ENCODE results near the gene OTOP2. TPM values are rescaled to one million over a fixed set of nuclear protein-coding genes. Genes with fewer than 3 reads are reported as not detected.

The OTOP2 gene
- total and polyA plus RNA-seq, 2 experiments from 2014 or later = not detected

DNA sequence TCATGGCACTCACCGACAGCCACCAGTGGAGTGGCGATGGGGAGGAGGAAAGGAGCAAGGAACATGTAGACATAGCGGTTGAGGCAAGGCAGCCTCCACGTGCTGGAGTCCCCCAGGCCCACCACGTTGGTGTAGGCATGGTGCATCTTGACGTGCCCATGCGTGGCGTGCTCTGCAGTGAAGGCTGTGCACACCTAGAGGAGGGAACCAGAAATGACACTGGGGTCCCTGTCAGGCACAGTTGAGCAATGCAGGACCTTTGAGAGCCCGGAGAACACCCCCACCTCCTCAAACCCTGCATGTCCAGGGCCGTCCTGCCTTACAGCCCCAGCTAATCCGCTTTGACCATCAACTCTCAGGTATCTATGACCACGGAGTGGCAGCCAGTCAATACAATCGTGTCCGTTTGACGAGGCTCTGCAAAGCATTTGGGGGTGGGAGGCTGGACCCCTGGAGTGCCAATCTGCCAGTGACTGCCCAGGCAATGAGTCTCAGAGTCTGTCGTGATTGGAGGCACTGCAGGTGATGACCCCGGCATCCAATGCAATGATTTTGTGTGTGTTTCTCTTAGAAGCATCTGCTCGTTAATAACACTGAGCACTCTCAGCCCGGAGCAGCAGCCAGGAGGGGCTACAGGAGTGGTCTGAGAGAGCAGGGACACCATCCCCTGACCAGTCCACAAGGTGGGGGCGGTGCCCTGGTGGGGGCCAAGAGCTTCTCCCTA lies 41.4 kb upstream of the OTOP2 start:
- in situ Hi-C loops (cut with MboI) = no loop called here
- H3K9me2 ChIP-seq (ENCODE audit: insufficient read depth) = no peaks in the 10 kb centered on the region
- H3K36me3 ChIP-seq (ENCODE audit: low read depth) = no peaks in the 10 kb centered on the region
- peaks cover 16% of the 10 kb centered on the region; the same call in 1 of the 2 replicates for H3K27me3 ChIP-seq (replicated peaks; ENCODE audit: insufficient read depth)
- TF ChIP-seq EZH2 (IDR thresholded peaks at IDR 0.05; ENCODE audit: insufficient read depth, poor library complexity, severe bottlenecking) (no peak), EZH2phosphoT487 (IDR thresholded peaks at IDR 0.05; ENCODE audit: insufficient read depth, low read depth) (no peak)
- no peaks in the 10 kb centered on the region for H3F3A ChIP-seq (ENCODE audit: insufficient read depth)
- no peaks in the 10 kb centered on the region for H3K79me2 ChIP-seq (ENCODE audit: insufficient read depth)
- H2AFZ ChIP-seq = no peak overlapping the region
- DNase-seq = no peak
- H4K20me1 ChIP-seq (ENCODE audit: insufficient read depth) = no peaks in the 10 kb centered on the region
- H3K9me3 ChIP-seq (ENCODE audit: low read depth) = no peaks in the 10 kb centered on the region
- no peak overlapping the region for H3K27ac ChIP-seq
- no peak overlapping the region for H3K4me2 ChIP-seq (ENCODE audit: unreplicated experiment)
- H3K9ac ChIP-seq = no peak overlapping the region
- 34 to 41% methylated on average over 20 of the region's 20 CpGs for WGBS, 2 experiments (ENCODE audit: low coverage in 1 of 2, low lambda C conversion rate in 2 of 2, missing lambda C conversion rate in 2 of 2)
- H3K4me3 ChIP-seq = no peak overlapping the region
- no peaks in the 10 kb centered on the region for H3K4me1 ChIP-seq (ENCODE audit: insufficient read depth)

DNA sequence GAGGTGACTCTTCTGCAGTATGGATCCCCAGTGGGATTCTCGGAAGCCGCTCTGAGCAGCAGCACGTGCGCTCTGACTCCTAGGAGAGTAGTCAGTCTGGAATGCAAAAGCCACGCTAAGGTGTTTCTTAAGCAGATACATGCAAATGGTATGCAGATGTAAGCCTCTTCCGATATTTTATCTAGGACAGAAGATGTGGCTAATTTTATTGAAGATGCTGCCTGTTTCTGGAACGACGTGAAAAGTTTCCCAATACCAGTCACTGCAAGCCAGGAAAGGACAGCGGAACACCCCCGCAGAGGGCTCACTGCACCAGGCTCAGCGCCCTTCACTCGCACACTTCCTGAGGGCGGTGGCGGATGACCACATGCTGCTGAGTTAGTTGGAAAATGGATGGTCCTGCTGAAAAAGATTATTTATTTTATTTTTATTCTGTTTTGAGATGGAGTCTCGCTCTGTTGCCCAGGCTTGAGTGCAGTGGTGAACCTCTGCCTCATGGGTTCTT lies 40.8 kb upstream of the OTOP2 start:
- Histone ChIP-seq H3K9me2 (ENCODE audit: insufficient read depth) (no peaks in the 10 kb centered on the region), H3F3A (ENCODE audit: insufficient read depth) (no peaks in the 10 kb centered on the region), H4K20me1 (ENCODE audit: insufficient read depth) (no peaks in the 10 kb centered on the region), H3K4me1 (ENCODE audit: insufficient read depth) (no peaks in the 10 kb centered on the region), H3K9me3 (ENCODE audit: low read depth) (no peaks in the 10 kb centered on the region), H3K4me2 (ENCODE audit: unreplicated experiment) (no peak overlapping the region), H2AFZ (no peak overlapping the region), H3K9ac (no peak overlapping the region), H3K4me3 (no peak overlapping the region), H3K27me3 (replicated peaks; ENCODE audit: insufficient read depth) (peaks cover 16% of the 10 kb centered on the region; the same call in 1 of the 2 replicates), H3K79me2 (ENCODE audit: insufficient read depth) (no peaks in the 10 kb centered on the region), H3K36me3 (ENCODE audit: low read depth) (no peaks in the 10 kb centered on the region), H3K27ac (no peak overlapping the region)
- TF ChIP-seq EZH2phosphoT487 (IDR thresholded peaks at IDR 0.05; ENCODE audit: insufficient read depth, low read depth) (no peak), EZH2 (IDR thresholded peaks at IDR 0.05; ENCODE audit: insufficient read depth, poor library complexity, severe bottlenecking) (no peak)
- in situ Hi-C loops (cut with MboI) = no loop called here
- peak; percentile 60 for DNase-seq
- WGBS, 2 experiments (ENCODE audit: low coverage in 1 of 2, low lambda C conversion rate in 2 of 2, missing lambda C conversion rate in 2 of 2) = 58 to 60% methylated on average over 15 of the region's 15 CpGs

- Histone ChIP-seq H3K27me3 (replicated peaks; ENCODE audit: insufficient read depth) (peaks cover 30% of the 10 kb centered on the region), H3K4me3 (no peak overlapping the region), H3K9me2 (ENCODE audit: insufficient read depth) (no peaks in the 10 kb centered on the region), H3F3A (ENCODE audit: insufficient read depth) (no peaks in the 10 kb centered on the region), H3K4me2 (ENCODE audit: unreplicated experiment) (no peak overlapping the region), H3K9ac (no peak overlapping the region), H3K9me3 (ENCODE audit: low read depth) (no peaks in the 10 kb centered on the region), H3K4me1 (ENCODE audit: insufficient read depth) (no peaks in the 10 kb centered on the region), H3K36me3 (ENCODE audit: low read depth) (no peaks in the 10 kb centered on the region), H2AFZ (no peak overlapping the region), H3K27ac (no peak overlapping the region), H3K79me2 (ENCODE audit: insufficient read depth) (no peaks in the 10 kb centered on the region), H4K20me1 (ENCODE audit: insufficient read depth) (no peaks in the 10 kb centered on the region)
- WGBS, 2 experiments (ENCODE audit: low coverage in 1 of 2, low lambda C conversion rate in 2 of 2, missing lambda C conversion rate in 2 of 2) = 41 to 42% methylated on average over 13 of the region's 13 CpGs
- TF ChIP-seq EZH2 (IDR thresholded peaks at IDR 0.05; ENCODE audit: insufficient read depth, poor library complexity, severe bottlenecking) (no peak), EZH2phosphoT487 (IDR thresholded peaks at IDR 0.05; ENCODE audit: insufficient read depth, low read depth) (no peak)
- no peak for DNase-seq
- in situ Hi-C loops (cut with MboI) = no loop called here
Measured at GRCh38 chr17:74888469-74888868, 35.6 kb upstream of the OTOP2 start.

GRCh38 chr17:74890554-74890953 lies 33.5 kb upstream of the OTOP2 start:
- no peaks in the 10 kb centered on the region for H3K9me2 ChIP-seq (ENCODE audit: insufficient read depth)
- no peak overlapping the region for H3K4me2 ChIP-seq (ENCODE audit: unreplicated experiment)
- no peak for DNase-seq
- no peak overlapping the region for H3K9ac ChIP-seq
- no peaks in the 10 kb centered on the region for H3K9me3 ChIP-seq (ENCODE audit: low read depth)
- no peaks in the 10 kb centered on the region for H3F3A ChIP-seq (ENCODE audit: insufficient read depth)
- no peak overlapping the region for H2AFZ ChIP-seq
- H3K4me1 ChIP-seq (ENCODE audit: insufficient read depth) = no peaks in the 10 kb centered on the region
- no peaks in the 10 kb centered on the region for H3K79me2 ChIP-seq (ENCODE audit: insufficient read depth)
- H3K27ac ChIP-seq = no peak overlapping the region
- in situ Hi-C loops (cut with MboI) = no loop called here
- peaks cover 49% of the 10 kb centered on the region for H3K27me3 ChIP-seq (replicated peaks; ENCODE audit: insufficient read depth)
- no peak for TF ChIP-seq EZH2 (IDR thresholded peaks at IDR 0.05; ENCODE audit: insufficient read depth, poor library complexity, severe bottlenecking)
- no peak for TF ChIP-seq EZH2phosphoT487 (IDR thresholded peaks at IDR 0.05; ENCODE audit: insufficient read depth, low read depth)
- no peaks in the 10 kb centered on the region for H4K20me1 ChIP-seq (ENCODE audit: insufficient read depth)
- no peak overlapping the region for H3K4me3 ChIP-seq
- no peaks in the 10 kb centered on the region for H3K36me3 ChIP-seq (ENCODE audit: low read depth)
- WGBS, 2 experiments (ENCODE audit: low coverage in 1 of 2, low lambda C conversion rate in 2 of 2, missing lambda C conversion rate in 2 of 2) = 54 to 62% methylated on average over 7 of the region's 7 CpGs
